ENCODE measurements around the gene SUPT7L. TPM values are rescaled to one million over a fixed set of nuclear protein-coding genes. Genes with fewer than 3 reads are reported as not detected.

SUPT7L gene
- total RNA-seq (10 to 100 TPM; 49.7 to 52.0 TPM), polyA plus RNA-seq (10 to 100 TPM; 17.0 to 23.3 (median 19.9) TPM), total RNA-seq (57.0 to 122 (median 87.4) reads per million in 6 experiments)

- POLR2A ChIA-PET, result interaction anchor here (0.7 to 1.6 kb wide), 17 partner anchors 10 to 1453 kb away, joined by 3 to 15 read pairs (median 4); partner anchors contain the start of genes CCDC121, GPN1, MPV17 and MRPL33
- H3K4me1 Mint-ChIP-seq, result peaks cover 19 to 61% (median 58%) of the 10 kb centered on the region in 4 donors
- no peaks in the 10 kb centered on the region for H3K9me3 Mint-ChIP-seq
- DNase-seq (peak; percentile 54 to 93 (median 74)), ATAC-seq (peak; percentile 81 to 82)
- H3K27me3 Mint-ChIP-seq, result no peaks in the 10 kb centered on the region
- H3K36me3 Mint-ChIP-seq, result peaks cover 5 to 51% (median 14%) of the 10 kb centered on the region in 3 donors
- peak within 1 kb of the TSS; percentile 93 to 100 (median 99) for H3K4me3 Mint-ChIP-seq
- H3K27ac Mint-ChIP-seq, result peak within 1 kb of the TSS; percentile 98 to 100 (median 100)
Measured at GRCh38 chr2:27663285-27664153, at the start of gene SUPT7L, which contains the start of gene SLC4A1AP. TSS of gene SUPT7L (minus strand) at chr2:27663614. CDS start at chr2:27662192, 1,422 bp downstream. TSS of gene SLC4A1AP (plus strand) at chr2:27663889. CDS start at chr2:27663915, 26 bp downstream.

- Mint-ChIP-seq H3K4me3 (peak overlapping the region in 1 of 10 donors; percentile 24), H3K27ac (no peak overlapping the region)
- DNase-seq, result no peak
Measured at GRCh38 chr2:27713201-27713600, 49.8 kb upstream of the SUPT7L start.

GRCh38 chr2:27712522-27712921 lies 49.1 kb upstream of the SUPT7L start:
- peaks cover 13 to 25% (median 19%) of the 10 kb centered on the region in 4 donors for H3K4me1 Mint-ChIP-seq
- H3K27ac Mint-ChIP-seq, result no peak overlapping the region
- H3K4me3 Mint-ChIP-seq, result no peak overlapping the region
- H3K27me3 Mint-ChIP-seq, result peaks cover 0 to 11% (median 6%) of the 10 kb centered on the region in 5 donors
- DNase-seq (no peak), ATAC-seq (no peak)
- no peaks in the 10 kb centered on the region for H3K36me3 Mint-ChIP-seq
- POLR2A ChIA-PET, result interaction anchor here (0.6 kb wide), 1 partner anchor 442 kb away, joined by 3 read pairs; no protein-coding TSS in a partner anchor
- H3K9me3 Mint-ChIP-seq, result no peaks in the 10 kb centered on the region

More at GRCh38 chr2:27713201-27713600, 49.8 kb upstream of the SUPT7L start:
- Mint-ChIP-seq H3K27me3 (peaks cover 0 to 12% (median 6%) of the 10 kb centered on the region in 5 donors), H3K9me3 (no peaks in the 10 kb centered on the region), H3K4me1 (peaks cover 13 to 25% (median 19%) of the 10 kb centered on the region in 4 donors), H3K36me3 (no peaks in the 10 kb centered on the region)
- no peak for ATAC-seq
- POLR2A ChIA-PET, result interaction anchor here (0.6 kb wide), 1 partner anchor 443 kb away, joined by 3 read pairs; no protein-coding TSS in a partner anchor

GRCh38 chr2:27711804-27712203 lies 48.4 kb upstream of the SUPT7L start:
- H3K27me3 Mint-ChIP-seq, result peaks cover 0 to 7% (median 2%) of the 10 kb centered on the region in 5 donors
- no peak overlapping the region for H3K4me3 Mint-ChIP-seq
- DNase-seq, result no peak
- H3K4me1 Mint-ChIP-seq, result peaks cover 9 to 21% (median 14%) of the 10 kb centered on the region in 4 donors
- no peak overlapping the region for H3K27ac Mint-ChIP-seq
- no peaks in the 10 kb centered on the region for H3K9me3 Mint-ChIP-seq
- POLR2A ChIA-PET, result no interaction called here
- no peaks in the 10 kb centered on the region for H3K36me3 Mint-ChIP-seq
- ATAC-seq, result no peak

- POLR2A ChIA-PET, result no interaction called here
- Mint-ChIP-seq H3K4me1 (peaks cover 4 to 14% (median 8%) of the 10 kb centered on the region in 4 donors), H3K27me3 (peaks cover 0 to 2% (median 0%) of the 10 kb centered on the region in 5 donors), H3K4me3 (no peak overlapping the region), H3K36me3 (no peaks in the 10 kb centered on the region), H3K27ac (no peak overlapping the region), H3K9me3 (no peaks in the 10 kb centered on the region)
- DNase-seq (no peak), ATAC-seq (no peak)
Measured at GRCh38 chr2:27710640-27711430, 47.4 kb upstream of the SUPT7L start.

GRCh38 chr2:27709960-27710575 lies 46.7 kb upstream of the SUPT7L start:
- Mint-ChIP-seq H3K27me3 (peaks cover 0 to 2% (median 0%) of the 10 kb centered on the region in 5 donors), H3K4me3 (no peak overlapping the region), H3K27ac (no peak overlapping the region), H3K36me3 (no peaks in the 10 kb centered on the region), H3K4me1 (peaks cover 4 to 12% (median 7%) of the 10 kb centered on the region in 4 donors), H3K9me3 (no peaks in the 10 kb centered on the region)
- ATAC-seq, result no peak
- no peak for DNase-seq
- POLR2A ChIA-PET, result no interaction called here

GRCh38 chr2:27709326-27709725 lies 45.9 kb upstream of the SUPT7L start:
- Mint-ChIP-seq H3K4me1 (peaks cover under 1 to 4% (median 2%) of the 10 kb centered on the region in 4 donors), H3K4me3 (no peak overlapping the region), H3K27ac (peak overlapping the region in 1 of 10 donors; percentile 39), H3K9me3 (no peaks in the 10 kb centered on the region), H3K27me3 (no peaks in the 10 kb centered on the region), H3K36me3 (no peaks in the 10 kb centered on the region)
- ATAC-seq (no peak), DNase-seq (no peak)
- POLR2A ChIA-PET, result no interaction called here

- H3K27ac Mint-ChIP-seq, result no peak overlapping the region
- ATAC-seq, result no peak
- H3K4me1 Mint-ChIP-seq, result peaks cover 0 to 6% (median 2%) of the 10 kb centered on the region in 4 donors
- POLR2A ChIA-PET, result interaction anchor here (0.5 kb wide), 1 partner anchor 105 kb away, joined by 3 read pairs; no protein-coding TSS in a partner anchor
- no peaks in the 10 kb centered on the region for H3K9me3 Mint-ChIP-seq
- H3K4me3 Mint-ChIP-seq, result no peak overlapping the region
- no peaks in the 10 kb centered on the region for H3K27me3 Mint-ChIP-seq
- no peak for DNase-seq
- no peaks in the 10 kb centered on the region for H3K36me3 Mint-ChIP-seq
Measured at GRCh38 chr2:27708666-27709065, 45.3 kb upstream of the SUPT7L start.

GRCh38 chr2:27708257-27708654 lies 44.8 kb upstream of the SUPT7L start:
- no peaks in the 10 kb centered on the region for H3K9me3 Mint-ChIP-seq
- H3K4me1 Mint-ChIP-seq, result peaks cover 0 to 7% (median 2%) of the 10 kb centered on the region in 4 donors
- H3K27me3 Mint-ChIP-seq, result no peaks in the 10 kb centered on the region
- no peak overlapping the region for H3K4me3 Mint-ChIP-seq
- DNase-seq (no peak), ATAC-seq (no peak)
- no peak overlapping the region for H3K27ac Mint-ChIP-seq
- no peaks in the 10 kb centered on the region for H3K36me3 Mint-ChIP-seq
- POLR2A ChIA-PET, result interaction anchor here (0.5 kb wide), 1 partner anchor 106 kb away, joined by 3 read pairs; no protein-coding TSS in a partner anchor

- Mint-ChIP-seq H3K4me3 (no peak overlapping the region), H3K9me3 (no peaks in the 10 kb centered on the region), H3K36me3 (no peaks in the 10 kb centered on the region), H3K4me1 (peaks cover 0 to 7% (median 3%) of the 10 kb centered on the region in 4 donors), H3K27ac (no peak overlapping the region), H3K27me3 (no peaks in the 10 kb centered on the region)
- ATAC-seq (no peak), DNase-seq (no peak)
- POLR2A ChIA-PET, result no interaction called here
Measured at GRCh38 chr2:27707462-27708256, 44.2 kb upstream of the SUPT7L start.

- DNase-seq (no peak), ATAC-seq (no peak)
- POLR2A ChIA-PET, result no interaction called here
- peaks cover 0 to 4% (median under 1%) of the 10 kb centered on the region in 4 donors for H3K4me1 Mint-ChIP-seq
- peak overlapping the region in 1 of 10 donors; percentile 38 for H3K27ac Mint-ChIP-seq
- H3K9me3 Mint-ChIP-seq, result no peaks in the 10 kb centered on the region
- no peak overlapping the region for H3K4me3 Mint-ChIP-seq
- no peaks in the 10 kb centered on the region for H3K27me3 Mint-ChIP-seq
- H3K36me3 Mint-ChIP-seq, result no peaks in the 10 kb centered on the region
Measured at GRCh38 chr2:27705851-27706622, 42.6 kb upstream of the SUPT7L start.
